ENCODE data around the gene AANAT. TPM values are rescaled to one million over a fixed set of nuclear protein-coding genes. Genes with fewer than 3 reads are reported as not detected.
A peak's percentile ranks its signal among the peaks of the same experiment; 100 is the strongest.

The AANAT gene
- total and polyA plus RNA-seq, 3 donors from 2014 or later: 2.0 to 4.4 (median 4.3) TPM

DNA sequence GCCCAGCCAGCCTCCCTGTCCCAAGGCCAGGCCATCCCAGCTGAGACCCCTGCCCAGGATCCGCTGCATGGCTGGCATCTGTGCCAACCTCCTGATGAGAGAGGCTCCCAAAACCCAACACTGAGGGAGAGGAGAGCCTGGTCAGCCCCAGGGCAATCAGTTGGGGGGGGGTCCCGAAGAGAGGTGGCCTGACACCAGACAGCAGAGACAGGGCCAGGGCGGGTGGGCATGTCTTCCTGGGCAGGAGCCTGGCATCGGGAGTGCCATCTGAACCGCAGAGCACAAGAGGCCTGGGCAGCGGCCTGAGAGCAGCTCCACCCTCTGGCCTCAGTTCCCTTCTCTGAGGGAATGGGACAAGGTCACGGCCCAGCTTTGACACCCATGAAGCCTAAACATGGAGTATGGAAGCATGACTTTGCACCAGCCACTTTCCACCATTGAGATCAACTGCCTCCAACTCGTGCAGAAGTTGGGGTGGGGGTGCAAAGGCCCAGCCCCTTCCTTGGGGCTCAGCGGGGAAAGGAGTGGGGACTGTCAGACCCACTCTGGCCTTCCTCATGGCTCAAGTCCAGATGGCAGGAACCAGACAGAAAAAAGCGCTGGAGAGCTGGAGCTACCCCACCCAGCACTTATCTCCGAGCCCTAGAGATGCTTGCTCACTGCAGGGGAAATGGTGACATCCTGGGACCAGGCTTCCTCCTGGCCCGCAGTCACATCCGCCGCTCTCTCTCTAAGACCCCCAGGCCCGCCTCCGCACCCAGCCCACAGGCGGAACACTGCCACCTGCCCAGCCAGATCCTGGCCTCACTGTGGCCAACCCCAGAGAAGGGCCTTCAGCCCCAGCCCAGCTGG is 24.1 kb downstream of the AANAT start:
- intact Hi-C loops (cut with DNase I; ENCODE audit: low total_unique reads): no loop called here
- no peaks in the 10 kb centered on the region for H3K27me3 ChIP-seq
- H3K4me3 ChIP-seq: no peak overlapping the region
- no peak overlapping the region for H3K27ac ChIP-seq
- H3K9me3 ChIP-seq: no peaks in the 10 kb centered on the region
- H3K4me1 ChIP-seq: peaks cover 12% of the 10 kb centered on the region
- WGBS, 2 donors: 93 to 96% methylated on average over 16 to 17 of the region's 17 CpGs
- TF ChIP-seq, protein P1, sequence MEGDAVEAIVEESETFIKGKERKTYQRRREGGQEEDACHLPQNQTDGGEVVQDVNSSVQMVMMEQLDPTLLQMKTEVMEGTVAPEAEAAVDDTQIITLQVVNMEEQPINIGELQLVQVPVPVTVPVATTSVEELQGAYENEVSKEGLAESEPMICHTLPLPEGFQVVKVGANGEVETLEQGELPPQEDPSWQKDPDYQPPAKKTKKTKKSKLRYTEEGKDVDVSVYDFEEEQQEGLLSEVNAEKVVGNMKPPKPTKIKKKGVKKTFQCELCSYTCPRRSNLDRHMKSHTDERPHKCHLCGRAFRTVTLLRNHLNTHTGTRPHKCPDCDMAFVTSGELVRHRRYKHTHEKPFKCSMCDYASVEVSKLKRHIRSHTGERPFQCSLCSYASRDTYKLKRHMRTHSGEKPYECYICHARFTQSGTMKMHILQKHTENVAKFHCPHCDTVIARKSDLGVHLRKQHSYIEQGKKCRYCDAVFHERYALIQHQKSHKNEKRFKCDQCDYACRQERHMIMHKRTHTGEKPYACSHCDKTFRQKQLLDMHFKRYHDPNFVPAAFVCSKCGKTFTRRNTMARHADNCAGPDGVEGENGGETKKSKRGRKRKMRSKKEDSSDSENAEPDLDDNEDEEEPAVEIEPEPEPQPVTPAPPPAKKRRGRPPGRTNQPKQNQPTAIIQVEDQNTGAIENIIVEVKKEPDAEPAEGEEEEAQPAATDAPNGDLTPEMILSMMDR (IDR thresholded peaks at IDR 0.05): no peak
- TF ChIP-seq POLR2A (IDR thresholded peaks at IDR 0.05): no peak
- no peaks in the 10 kb centered on the region for H3K36me3 ChIP-seq (ENCODE audit: low read depth, missing control alignments)
- no peak for DNase-seq

DNA sequence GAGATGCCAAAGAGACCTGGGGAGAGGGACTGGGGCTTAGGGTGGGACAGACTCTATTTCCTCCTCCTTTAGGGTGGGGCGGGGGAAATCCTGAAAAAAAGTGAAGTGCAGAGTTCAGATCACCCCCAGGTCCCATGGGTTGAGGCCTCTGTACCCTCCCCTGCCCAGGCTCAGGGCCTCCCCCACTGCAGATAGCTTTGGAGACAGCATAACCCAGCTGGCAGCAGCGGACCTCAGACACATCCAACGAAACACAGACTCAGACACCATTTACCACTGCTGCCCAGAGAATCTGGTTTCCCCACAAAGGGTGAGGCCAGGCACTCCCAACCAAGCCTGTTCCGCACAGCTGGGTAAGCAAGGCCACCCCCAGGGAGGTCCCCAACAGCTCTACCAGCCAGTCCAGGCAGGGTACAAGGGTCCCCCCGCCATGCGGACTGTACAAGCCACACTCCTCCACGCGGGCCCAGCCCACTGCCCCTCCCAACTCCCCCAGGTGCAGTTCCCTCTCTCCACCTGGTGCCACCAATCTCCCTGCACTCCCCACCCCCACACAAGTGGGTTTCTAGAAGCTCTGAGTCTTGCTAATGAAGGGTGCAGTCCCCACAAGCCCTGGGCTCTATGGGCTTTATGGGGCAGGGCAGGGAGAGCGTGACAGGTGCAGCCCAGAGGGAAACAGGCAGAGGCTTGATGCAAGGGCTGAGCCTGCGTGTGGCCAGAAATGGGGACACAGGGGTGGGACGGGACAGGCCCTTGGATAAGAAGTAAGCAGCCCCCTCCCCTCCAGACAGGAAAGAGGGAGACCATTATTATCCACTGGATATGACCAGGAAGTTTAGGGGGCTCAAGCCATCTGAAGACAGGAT is 25.0 kb downstream of the AANAT start:
- intact Hi-C loops (cut with DNase I; ENCODE audit: low total_unique reads): no loop called here
- TF ChIP-seq, protein P1 (IDR thresholded peaks at IDR 0.05): no peak
- H3K36me3 ChIP-seq (ENCODE audit: low read depth, missing control alignments): no peaks in the 10 kb centered on the region
- peak overlapping the region; percentile 43 to 59 for H3K27ac ChIP-seq
- no peaks in the 10 kb centered on the region for H3K27me3 ChIP-seq
- DNase-seq: no peak
- 74 to 77% methylated on average over 7 to 11 of the region's 11 CpGs for WGBS, 2 donors
- H3K9me3 ChIP-seq: no peaks in the 10 kb centered on the region
- peaks cover 12% of the 10 kb centered on the region for H3K4me1 ChIP-seq
- no peak overlapping the region for H3K4me3 ChIP-seq

DNA sequence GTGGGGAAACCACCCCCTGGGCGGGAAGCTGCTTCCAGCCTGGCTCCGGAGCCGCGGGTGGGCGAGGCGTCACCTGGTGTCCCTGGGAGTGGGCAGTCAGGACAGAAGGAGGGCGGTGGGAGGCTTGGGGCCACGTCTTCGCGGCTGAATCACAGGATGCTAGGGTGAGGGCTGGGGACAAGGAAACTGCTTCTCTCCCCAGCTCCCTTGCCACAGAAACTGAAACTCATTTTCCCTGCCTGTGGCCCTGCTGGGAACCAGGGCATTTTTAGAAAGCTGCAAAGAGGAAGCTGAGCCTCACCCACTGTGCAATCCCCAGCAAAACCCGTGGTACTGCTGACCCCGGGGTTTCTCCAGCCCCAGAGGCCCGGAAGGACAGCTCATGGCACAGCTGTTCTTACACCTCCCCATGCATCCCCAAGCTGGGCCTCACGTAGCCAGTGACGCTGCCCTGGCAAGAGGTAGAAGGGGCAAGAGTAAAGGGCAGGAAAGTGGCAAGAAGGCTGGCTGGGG is 25.6 kb downstream of the AANAT start:
- Histone ChIP-seq H3K4me3 (no peak overlapping the region), H3K27me3 (no peaks in the 10 kb centered on the region), H3K36me3 (ENCODE audit: low read depth, missing control alignments) (no peaks in the 10 kb centered on the region), H3K4me1 (peaks cover 18% of the 10 kb centered on the region), H3K9me3 (no peaks in the 10 kb centered on the region), H3K27ac (peak overlapping the region; percentile 43 to 59)
- intact Hi-C loops (cut with DNase I; ENCODE audit: low total_unique reads): no loop called here
- DNase-seq: peak; percentile 55
- 35 to 48% methylated on average over 6 to 15 of the region's 15 CpGs for WGBS, 2 donors
- TF ChIP-seq, protein P1 (IDR thresholded peaks at IDR 0.05): no peak
- TF ChIP-seq POLR2A (IDR thresholded peaks at IDR 0.05): no peak

DNA sequence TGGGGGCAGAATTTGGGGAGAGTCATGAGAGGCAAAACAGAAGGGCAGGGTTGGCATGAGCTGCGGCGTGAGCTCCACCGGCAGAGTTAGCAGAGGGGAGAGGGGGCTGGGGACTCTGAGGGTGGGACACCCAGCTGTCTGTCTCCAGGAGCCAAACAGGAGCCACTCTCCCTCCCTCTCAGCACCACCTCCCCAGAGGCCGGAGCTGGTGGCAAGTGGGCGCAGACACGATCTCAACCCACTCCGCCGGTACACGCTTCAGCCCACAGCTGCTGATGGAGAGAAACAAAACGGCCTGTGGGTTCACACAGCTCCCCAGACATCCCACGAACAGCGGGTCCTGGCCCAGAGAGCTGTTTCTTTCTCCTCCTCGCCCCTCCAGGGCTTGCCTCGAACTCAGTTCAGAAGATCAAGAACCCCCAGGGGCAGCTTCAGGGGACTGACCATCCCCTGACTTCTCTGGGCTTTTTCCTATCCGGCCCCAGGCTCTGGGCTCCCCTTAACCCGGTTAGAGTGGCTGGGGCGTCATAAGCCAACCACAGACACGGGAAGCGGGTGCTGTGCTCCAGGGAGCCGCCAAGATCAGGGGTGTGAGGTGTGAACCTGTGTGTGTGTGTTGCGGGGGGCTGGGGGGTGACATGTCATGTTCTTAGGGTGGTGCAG is 26.2 kb downstream of the AANAT start:
- intact Hi-C loops (cut with DNase I; ENCODE audit: low total_unique reads): no loop called here
- TF ChIP-seq, protein P1 (IDR thresholded peaks at IDR 0.05): no peak
- TF ChIP-seq POLR2A (IDR thresholded peaks at IDR 0.05): no peak
- no peaks in the 10 kb centered on the region for H3K27me3 ChIP-seq
- H3K4me1 ChIP-seq: peaks cover 24% of the 10 kb centered on the region
- no peaks in the 10 kb centered on the region for H3K9me3 ChIP-seq
- H3K4me3 ChIP-seq: no peak overlapping the region
- H3K36me3 ChIP-seq (ENCODE audit: low read depth, missing control alignments): no peaks in the 10 kb centered on the region
- DNase-seq: no peak
- peak overlapping the region; percentile 7 to 59 for H3K27ac ChIP-seq
- 84 to 86% methylated on average over 16 to 21 of the region's 21 CpGs for WGBS, 2 donors
